H1 (cell line): Measurements from ENCODE around the gene C19orf25. TPM values are rescaled to one million over a fixed set of nuclear protein-coding genes. Genes with fewer than 3 reads are reported as not detected.

Experiments used
- CTCF ChIA-PET: fragments of 300-600 bp; sonication (Branson Sonifier 250); formaldehyde crosslinking; loops from one replicate; lab custom pipeline; 2021; ENCODE audit not compliant: partially characterized antibody; lab: Charles Lee
- POLR2A ChIA-PET: fragments of 300-600 bp; sonication (Branson Sonifier 250); formaldehyde crosslinking; loops from one replicate; lab custom pipeline; 2021; ENCODE audit warnings: inconsistent platforms; ENCODE audit not compliant: partially characterized antibody; lab: Charles Lee
- DNase-seq, 2 experiments: peaks; one replicate each; pipeline versions ENCODE4 v3.0.0 to v3.0.0-alpha.2; 2010 to 2022; ENCODE audit warnings: low spot score in 2 of 2, low read depth in 1 of 2, mixed read lengths in 1 of 2
- FAIRE-seq: peaks from 2 replicates; lab custom pipeline; 2011; peaks lifted over from hg19 to GRCh38; lab: Jason Lieb, UNC
- H2AFZ ChIP-seq: 2 replicates; pipeline ENCODE4 v1.8.1; 2012; ENCODE audit warnings: low read length, inconsistent platforms
- H2AK5ac ChIP-seq: 2 replicates; pipeline ENCODE4 v1.6.1; 2013; ENCODE audit warnings: low read depth, low read length
- H2BK120ac ChIP-seq: replicated peaks from 2 replicates; pipeline ENCODE3; 2013; ENCODE audit warnings: low read depth, low read length, inconsistent platforms
- H2BK12ac ChIP-seq: 2 replicates; pipeline ENCODE4 v1.6.1; 2013; ENCODE audit warnings: low read depth, low read length
- H2BK15ac ChIP-seq: 2 replicates; pipeline ENCODE4 v1.6.1; 2013; ENCODE audit warnings: low read length
- H2BK20ac ChIP-seq: 2 replicates; pipeline ENCODE4 v1.6.1; 2013; ENCODE audit warnings: low read length
- H2BK5ac ChIP-seq: 2 replicates; pipeline ENCODE4 v1.6.1; 2013; ENCODE audit warnings: low read depth, low read length
- H3K14ac ChIP-seq: 2 replicates; pipeline ENCODE4 v1.6.1; 2013; ENCODE audit warnings: inconsistent platforms; ENCODE audit not compliant: insufficient read length
- H3K18ac ChIP-seq: 2 replicates; pipeline ENCODE4 v1.6.1; 2013; ENCODE audit warnings: low read length; ENCODE audit errors: extremely low read depth
- H3K23ac ChIP-seq: 2 replicates; pipeline ENCODE4 v1.6.1; 2013; ENCODE audit warnings: inconsistent platforms; ENCODE audit not compliant: insufficient read length
- H3K23me2 ChIP-seq: 2 replicates; pipeline ENCODE4 v1.6.1; 2013; ENCODE audit warnings: low read depth, low read length
- H3K27ac ChIP-seq: 2 replicates; pipeline ENCODE4 v1.6.1; 2011; ENCODE audit warnings: low read depth, low read length, inconsistent platforms
- H3K27me3 ChIP-seq, 4 experiments: replicated peaks in 1 of 4; 1 replicate in 1 of 4; 2 replicates in 3 of 4; pipeline versions ENCODE4 v1.6.1 to v1.8.1; 2011 to 2013; ENCODE audit warnings: low read length in 3 of 4, mild to moderate bottlenecking in 3 of 4, inconsistent platforms in 2 of 4, mixed read lengths in 2 of 4, moderate library complexity in 1 of 4; ENCODE audit not compliant: control insufficient read depth in 3 of 4, insufficient read depth in 3 of 4; ENCODE audit errors: extremely low read depth in 1 of 4
- H3K36me3 ChIP-seq, 4 experiments: 2 replicates each; pipeline versions ENCODE4 v1.6.1 to v1.8.1; 2011 to 2013; ENCODE audit warnings: mild to moderate bottlenecking in 4 of 4, low read length in 3 of 4, moderate library complexity in 2 of 4, control low read depth in 1 of 4, inconsistent platforms in 1 of 4; ENCODE audit not compliant: insufficient read depth in 4 of 4, control insufficient read depth in 2 of 4
- H3K4ac ChIP-seq: replicated peaks from 2 replicates; pipeline ENCODE3; 2013; ENCODE audit warnings: low read length, low read depth, mixed read lengths, inconsistent platforms; ENCODE audit not compliant: insufficient read length
- H3K4me1 ChIP-seq, 4 experiments: replicated peaks in 1 of 4; 1 replicate in 1 of 4; 2 replicates in 3 of 4; pipeline versions ENCODE4 v1.6.1 to v1.8.1; 2011 to 2013; ENCODE audit warnings: low read length in 3 of 4, inconsistent platforms in 2 of 4, mixed read lengths in 1 of 4; ENCODE audit not compliant: insufficient read depth in 4 of 4, control insufficient read depth in 3 of 4
- H3K4me2 ChIP-seq, 2 experiments: 2 replicates each; pipeline versions ENCODE4 v1.6.1 to v1.8.1; 2011 to 2013; ENCODE audit warnings: low read depth in 2 of 2, low read length in 2 of 2, control low read depth in 1 of 2, inconsistent platforms in 1 of 2, mild to moderate bottlenecking in 1 of 2; ENCODE audit not compliant: insufficient read depth in 1 of 2
- H3K4me3 ChIP-seq, 4 experiments: fragments of 200-600, 300-600 bp in 1 of 4; sonication (generic), shearing (Covaris generic), sonication (Bioruptor Twin) in 1 of 4; 2 replicates each; pipeline versions ENCODE4 v1.5.1 to v1.8.1; 2011 to 2016; ENCODE audit warnings: low read length in 4 of 4, low read depth in 3 of 4, control low read depth in 2 of 4, inconsistent platforms in 2 of 4, mild to moderate bottlenecking in 2 of 4, mixed read lengths in 1 of 4, moderate library complexity in 1 of 4; ENCODE audit not compliant: insufficient read depth in 2 of 4; ENCODE audit errors: extremely low read depth in 1 of 4
- H3K56ac ChIP-seq: replicated peaks from 2 replicates; pipeline ENCODE3; 2013; ENCODE audit warnings: low read depth, mild to moderate bottlenecking, mixed read lengths, low read length, inconsistent platforms; ENCODE audit not compliant: insufficient read length
- H3K79me1 ChIP-seq: 2 replicates; pipeline ENCODE4 v1.6.1; 2013; ENCODE audit warnings: low read depth, low read length, control low read depth
- H3K79me2 ChIP-seq, 2 experiments: 2 replicates each; pipeline versions ENCODE4 v1.6.1 to v1.8.1; 2012 to 2013; ENCODE audit warnings: low read length in 2 of 2, mild to moderate bottlenecking in 2 of 2, inconsistent platforms in 1 of 2; ENCODE audit not compliant: insufficient read depth in 2 of 2, control insufficient read depth in 1 of 2
- H3K9ac ChIP-seq, 4 experiments: replicated peaks in 1 of 4; 1 replicate in 1 of 4; 2 replicates in 3 of 4; pipeline versions ENCODE4 v1.6.1 to v1.8.1; 2011 to 2013; ENCODE audit warnings: low read depth in 3 of 4, low read length in 3 of 4, control low read depth in 2 of 4, mild to moderate bottlenecking in 2 of 4, moderate library complexity in 2 of 4, inconsistent platforms in 1 of 4; ENCODE audit errors: extremely low read depth in 1 of 4
- H3K9me3 ChIP-seq, 2 experiments: 2 replicates each; pipeline versions ENCODE4 v1.6.1 to v1.8.1; 2012 to 2013; ENCODE audit warnings: mild to moderate bottlenecking in 2 of 2, moderate library complexity in 2 of 2, control low read depth in 1 of 2, inconsistent platforms in 1 of 2, low read depth in 1 of 2, low read length in 1 of 2, mixed read lengths in 1 of 2; ENCODE audit not compliant: insufficient read depth in 2 of 2
- H4K20me1 ChIP-seq, 2 experiments: replicated peaks in 1 of 2; 2 replicates each; pipeline versions ENCODE3 to v1.8.1; 2011 to 2013; ENCODE audit warnings: inconsistent platforms in 2 of 2, low read length in 2 of 2, mild to moderate bottlenecking in 1 of 2; ENCODE audit not compliant: insufficient read depth in 2 of 2, control insufficient read depth in 1 of 2
- H4K5ac ChIP-seq: 2 replicates; pipeline ENCODE4 v1.6.1; 2013; ENCODE audit warnings: low read length, low read depth, mixed read lengths, inconsistent platforms; ENCODE audit not compliant: insufficient read length
- H4K8ac ChIP-seq: 2 replicates; pipeline ENCODE4 v1.8.0; 2013; ENCODE audit warnings: mild to moderate bottlenecking, moderate library complexity, low read length, inconsistent platforms; ENCODE audit not compliant: insufficient read depth; ENCODE audit errors: extremely low read depth
- H4K91ac ChIP-seq: replicated peaks from 2 replicates; pipeline ENCODE3; 2013; ENCODE audit warnings: low read length, mixed read lengths, inconsistent platforms; ENCODE audit not compliant: insufficient read length
- BACH1 ChIP-seq: IDR thresholded peaks from 2 replicates; pipeline ENCODE4 v1.6.1; 2012; ENCODE audit warnings: low read length, improper control_type of control experiment
- E2F6 ChIP-seq: IDR thresholded peaks from 2 replicates; pipeline ENCODE4 v1.6.1; 2012; ENCODE audit warnings: inconsistent platforms
- FOSL1 ChIP-seq: IDR thresholded peaks from 2 replicates; pipeline ENCODE4 v1.6.1; 2011; ENCODE audit warnings: mild to moderate bottlenecking, low read depth, low read length, moderate library complexity; ENCODE audit not compliant: insufficient read depth
- HDAC2 ChIP-seq, 2 experiments: fragments of 300-600 bp in 1 of 2; sonication (generic) in 1 of 2; IDR thresholded peaks; 2 replicates each; pipeline ENCODE4 v1.6.1; 2011 to 2012; ENCODE audit warnings: low read depth in 2 of 2, low read length in 2 of 2, mild to moderate bottlenecking in 2 of 2, moderate library complexity in 2 of 2, borderline replicate concordance in 1 of 2, inconsistent platforms in 1 of 2
- KDM1A ChIP-seq: fragments of 200-600, 300-600 bp; sonication (generic); IDR thresholded peaks from 2 replicates; pipeline ENCODE4 v1.7.1; 2016; ENCODE audit warnings: mild to moderate bottlenecking, low read length, borderline replicate concordance
- MAFK ChIP-seq: IDR thresholded peaks from 2 replicates; pipeline ENCODE4 v1.6.1; 2012; ENCODE audit warnings: low read depth, mild to moderate bottlenecking, improper control_type of control experiment, low read length
- NRF1 ChIP-seq: IDR thresholded peaks from 2 replicates; pipeline ENCODE4 v1.6.1; 2011; ENCODE audit warnings: mild to moderate bottlenecking, low read depth, low read length, improper control_type of control experiment
- SIN3A ChIP-seq, 2 experiments: IDR thresholded peaks in 1 of 2; conservative IDR thresholded peaks in 1 of 2; 2 replicates each; pipeline ENCODE4 v1.6.1; 2011 to 2012; ENCODE audit warnings: low read length in 2 of 2, improper control_type of control experiment in 1 of 2, low read depth in 1 of 2, mild to moderate bottlenecking in 1 of 2
- SIRT6 ChIP-seq: IDR thresholded peaks from one replicate; pipeline ENCODE4 v1.7.1; 2012; ENCODE audit warnings: low read length, inconsistent platforms
- SUZ12 ChIP-seq: fragments of 200-600 bp; sonication (generic); IDR thresholded peaks from 2 replicates; pipeline ENCODE4 v1.6.1; 2012; ENCODE audit warnings: mild to moderate bottlenecking, inconsistent platforms, low read length, moderate library complexity, mixed read lengths
- WGBS, 2 experiments: shearing (Covaris generic) in 1 of 2; methylation state at CpG; one replicate each; pipeline versions ENCODE4 v1.1.6 to v1.1.7; 2013 to 2015; ENCODE audit warnings: low lambda C conversion rate in 2 of 2, mixed read lengths in 2 of 2, inconsistent platforms in 1 of 2, low coverage in 1 of 2, missing lambda C conversion rate in 1 of 2; ENCODE audit not compliant: insufficient replicate concordance in 2 of 2, insufficient coverage in 1 of 2, insufficient read length in 1 of 2; ENCODE audit errors: extremely low coverage in 1 of 2, missing lambda C conversion rate in 1 of 2; 5-methylcytosine and 5-hydroxymethylcytosine counted together
- polyA plus RNA-seq, 7 experiments: library from polyadenylated mRNA; depleted of rRNA in 3 of 7; stranded (reverse) in 5 of 7; unstranded in 2 of 7; fragments of >200 nt in 5 of 7; fragments of 200-250 nt in 2 of 7; gene quantifications; 1 replicate in 5 of 7; 2 replicates in 1 of 7; 4 replicates in 1 of 7; pipeline versions ENCODE4 v1.2.1 to v1.2.3, GENCODE V29; 2011 to 2013; ENCODE audit warnings: missing spikeins in 2 of 7, mixed read lengths in 2 of 7
- total RNA-seq: library from RNA; stranded (reverse); fragmentation: NEBNext Ultra II Directional; extraction: Animal tissue kit (Norgen Biotek cat#: 25700); gene quantifications from 2 replicates; pipeline ENCODE4 v1.2.1, GENCODE V29; 2021

C19orf25 gene
- total and polyA plus RNA-seq, 2 of the 8 experiments (the other 6 are each of a cell fraction or from before 2014, with no cell fraction given) = 41.3 to 67.4 TPM

- Histone ChIP-seq H3K23me2 (peaks cover 4% of the 10 kb centered on the region; the same call in 1 of the 2 replicates), H4K5ac (no peak within 1 kb of the TSS), H3K9me3 (no peaks in the 10 kb centered on the region), H3K56ac (no peak within 1 kb of the TSS), H4K8ac (peak within 1 kb of the TSS; percentile 51), H2BK5ac (no peak within 1 kb of the TSS), H2AK5ac (no peak within 1 kb of the TSS), H3K14ac (no peak within 1 kb of the TSS), H3K4me3 (peak within 1 kb of the TSS in 3 of 4 experiments; percentile 7 to 55 (median 8); a peak in 5 of 8 replicates), H3K23ac (no peak within 1 kb of the TSS), H4K91ac (no peak within 1 kb of the TSS), H3K4me2 (peak within 1 kb of the TSS; percentile 38 to 60; a peak in 3 of 4 replicates), H3K9ac (no peak within 1 kb of the TSS), H3K79me2 (no peaks in the 10 kb centered on the region), H3K27ac (no peak within 1 kb of the TSS), H3K18ac (no peak within 1 kb of the TSS), H3K4me1 (peaks cover 0 to 3% (median 0%) of the 10 kb centered on the region in 4 experiments; a peak in 3 of 7 replicates), H2BK120ac (no peak within 1 kb of the TSS), H4K20me1 (peaks cover 0 to 6% of the 10 kb centered on the region in 2 experiments), H3K36me3 (no peaks in the 10 kb centered on the region), H3K79me1 (no peaks in the 10 kb centered on the region), H3K27me3 (peaks cover 0 to 10% (median 5%) of the 10 kb centered on the region in 4 experiments; a peak in 5 of 7 replicates), H2BK12ac (no peak within 1 kb of the TSS), H2BK20ac (no peak within 1 kb of the TSS), H2AFZ (no peak within 1 kb of the TSS), H2BK15ac (no peak within 1 kb of the TSS), H3K4ac (no peak within 1 kb of the TSS)
- ChIA-PET POLR2A (interaction anchor here (1.3 kb wide), 2 partner anchors 41 to 74 kb away, joined by 3 read pairs; no protein-coding TSS in a partner anchor), CTCF (interaction anchor here (1.5 kb wide), 1 partner anchor 37 kb away, joined by 3 read pairs; no protein-coding TSS in a partner anchor)
- WGBS, 2 experiments = 40% methylated on average over 9 of the region's 78 CpGs; no CpG with 5 or more reads in 1 of the 2 experiments
- DNase-seq = no peak
- FAIRE-seq = no peak
- TF ChIP-seq SIN3A (conservative IDR thresholded peaks at IDR 0.05 in 1 of 2, IDR thresholded peaks at IDR 0.05 in 1 of 2; ENCODE audit: low read depth in 1 of 2, low read length in 2 of 2) = no peak
- peak in 1 of 2 experiments; percentile 11; a peak in 1 of 4 replicates for TF ChIP-seq HDAC2 (IDR thresholded peaks at IDR 0.05; ENCODE audit: borderline replicate concordance in 1 of 2, low read depth in 2 of 2, low read length in 2 of 2)
- TF ChIP-seq NRF1 = no peak
- TF ChIP-seq KDM1A = peak; percentile 95
- no peak for TF ChIP-seq E2F6
- no peak for TF ChIP-seq MAFK
- TF ChIP-seq SUZ12 = no peak
- no peak for TF ChIP-seq BACH1
- no peak for TF ChIP-seq FOSL1
- TF ChIP-seq SIRT6 = no peak
These were observed 33.9 kb upstream of the C19orf25 start, which contains the start of gene ADAMTSL5 for GRCh38 chr19:1512671-1513498. Gene ADAMTSL5, minus strand, starts transcription at chr19:1513019. Its CDS starts 2,076 bp downstream, at chr19:1510943.
